GM23248 (cell line): Measurements from ENCODE around the gene ANG. TPM values are rescaled to one million over a fixed set of nuclear protein-coding genes. Genes with fewer than 3 reads are reported as not detected.
"Not testable (repeated sequence)": the region's sequence is repeated elsewhere in the genome, so short reads cannot be mapped to it uniquely, and the experiment has no call there.

Experiments used
- DNase-seq: peaks from one replicate; pipeline ENCODE4 v3.0.0-alpha.2; 2015
- H2AFZ ChIP-seq: fragments of 200-600 bp; sonication (generic); 2 replicates; pipeline ENCODE4 v1.6.1; 2016; ENCODE audit warnings: antibody characterized with exemption
- H3F3A ChIP-seq: fragments of 200-600 bp; sonication (generic); 2 replicates; pipeline ENCODE4 v1.6.1; 2016; ENCODE audit warnings: mild to moderate bottlenecking, antibody characterized with exemption, mixed run types; ENCODE audit not compliant: insufficient read depth
- H3K27ac ChIP-seq: fragments of 200-600 bp; sonication (generic); 2 replicates; pipeline ENCODE4 v1.5.1; 2016; ENCODE audit warnings: mild to moderate bottlenecking
- H3K27me3 ChIP-seq: fragments of 200-600 bp; sonication (generic); replicated peaks from 2 replicates; pipeline ENCODE4 v1.6.1; 2016; ENCODE audit warnings: mild to moderate bottlenecking; ENCODE audit not compliant: insufficient read depth
- H3K36me3 ChIP-seq: fragments of 200-600 bp; sonication (generic); 2 replicates; pipeline ENCODE4 v1.6.1; 2016; ENCODE audit warnings: low read depth, mild to moderate bottlenecking
- H3K4me1 ChIP-seq: fragments of 200-600 bp; sonication (generic); 2 replicates; pipeline ENCODE4 v1.6.1; 2016; ENCODE audit warnings: mild to moderate bottlenecking; ENCODE audit not compliant: insufficient read depth
- H3K4me2 ChIP-seq: fragments of 200-600 bp; sonication (generic); one replicate; pipeline ENCODE4 v1.6.1; 2016; ENCODE audit warnings: mild to moderate bottlenecking; ENCODE audit not compliant: unreplicated experiment
- H3K4me3 ChIP-seq: fragments of 200-600 bp; sonication (generic); 2 replicates; pipeline ENCODE4 v1.5.1; 2016; ENCODE audit warnings: mild to moderate bottlenecking
- H3K79me2 ChIP-seq: fragments of 200-600 bp; sonication (generic); 2 replicates; pipeline ENCODE4 v1.6.1; 2016; ENCODE audit warnings: mild to moderate bottlenecking; ENCODE audit not compliant: insufficient read depth
- H3K9ac ChIP-seq: fragments of 200-600 bp; sonication (generic); 2 replicates; pipeline ENCODE4 v1.6.1; 2016; ENCODE audit warnings: mild to moderate bottlenecking
- H3K9me2 ChIP-seq: fragments of 200-600 bp; sonication (generic); 2 replicates; pipeline ENCODE4 v1.6.1; 2016; ENCODE audit warnings: mixed run types, mild to moderate bottlenecking, moderate library complexity; ENCODE audit not compliant: insufficient read depth
- H3K9me3 ChIP-seq: fragments of 200-600 bp; sonication (generic); one replicate; pipeline ENCODE4 v1.6.1; 2017; ENCODE audit warnings: low read depth
- H4K20me1 ChIP-seq: fragments of 200-600 bp; sonication (generic); 2 replicates; pipeline ENCODE4 v1.6.0; 2016; ENCODE audit not compliant: insufficient read depth
- EZH2 ChIP-seq: fragments of 200-600 bp; sonication (generic); IDR thresholded peaks from 2 replicates; pipeline ENCODE4 v1.6.1; 2018; ENCODE audit warnings: antibody characterized with exemption, mild to moderate bottlenecking; ENCODE audit not compliant: insufficient read depth, poor library complexity, severe bottlenecking
- EZH2phosphoT487 ChIP-seq: fragments of 200-600 bp; sonication (generic); IDR thresholded peaks from 2 replicates; pipeline ENCODE4 v1.6.1; 2018; ENCODE audit warnings: antibody characterized with exemption, moderate library complexity, mild to moderate bottlenecking, low read depth; ENCODE audit not compliant: insufficient read depth
- WGBS, 2 experiments: methylation state at CpG; one replicate each; pipeline ENCODE4 v1.1.6; 2015 to 2017; ENCODE audit warnings: low lambda C conversion rate in 2 of 2, low coverage in 1 of 2; ENCODE audit errors: missing lambda C conversion rate in 2 of 2; 5-methylcytosine and 5-hydroxymethylcytosine counted together
- in situ Hi-C: fragments of 300-500 bp; cut with MboI; formaldehyde crosslinking; loops from 2 replicates; pipeline ENCODE4 v1.15.0; 2020
- polyA plus RNA-seq: library from polyadenylated mRNA; unstranded; fragments of >200 nt; fragmentation: Nextera tagmentation; extraction: Ambion mirVana; gene quantifications from 2 replicates; pipeline ENCODE4 v1.2.1, GENCODE V29; 2016
- small RNA-seq: library from RNA; depleted of rRNA; stranded (forward); fragments of <200 nt; gene quantifications from one replicate; pipeline ENCODE3, GENCODE V24; 2014; ENCODE audit warnings: low read depth, low replicate concordance
- total RNA-seq: library from RNA; depleted of rRNA; stranded (reverse); fragments of >200 nt; shearing (Covaris generic); gene quantifications from 2 replicates; pipeline ENCODE4 v1.2.3, GENCODE V29; 2014; rRNA removed

The ANG gene
- total and polyA plus RNA-seq, 2 experiments from 2014 or later = 3.6 to 11.9 TPM

GRCh38 chr14:20733684-20734429 is 45.3 kb downstream of the ANG start:
- Histone ChIP-seq H3K36me3 (no peaks in the 10 kb centered on the region), H2AFZ (no peak overlapping the region), H3K79me2 (no peaks in the 10 kb centered on the region), H3K4me2 (no peak overlapping the region), H3K27ac (no peak overlapping the region), H3F3A (no peaks in the 10 kb centered on the region), H3K4me1 (no peaks in the 10 kb centered on the region), H3K9me3 (no peaks in the 10 kb centered on the region), H3K27me3 (no peaks in the 10 kb centered on the region), H4K20me1 (no peaks in the 10 kb centered on the region), H3K9me2 (no peaks in the 10 kb centered on the region), H3K4me3 (no peak overlapping the region), H3K9ac (no peak overlapping the region)
- DNase-seq = no peak
- 3 to 5% methylated on average over 6 of the region's 6 CpGs for WGBS, 2 experiments
- TF ChIP-seq EZH2 = no peak
- TF ChIP-seq EZH2phosphoT487 = no peak
- in situ Hi-C loops = no loop called here

GRCh38 chr14:20734430-20734806 is 45.9 kb downstream of the ANG start:
- TF ChIP-seq EZH2 (no peak), EZH2phosphoT487 (no peak)
- Histone ChIP-seq H3K27me3 (no peaks in the 10 kb centered on the region), H3K4me3 (no peak overlapping the region), H3K79me2 (no peaks in the 10 kb centered on the region), H3K9me3 (no peaks in the 10 kb centered on the region), H3K4me2 (no peak overlapping the region), H3F3A (no peaks in the 10 kb centered on the region), H3K36me3 (no peaks in the 10 kb centered on the region), H2AFZ (no peak overlapping the region), H3K9me2 (no peaks in the 10 kb centered on the region), H3K9ac (no peak overlapping the region), H4K20me1 (no peaks in the 10 kb centered on the region), H3K27ac (no peak overlapping the region), H3K4me1 (no peaks in the 10 kb centered on the region)
- in situ Hi-C loops = no loop called here
- 0% methylated on average over 4 of the region's 4 CpGs for WGBS, 2 experiments
- DNase-seq = no peak

GRCh38 chr14:20738292-20738691 is 49.7 kb downstream of the ANG start:
- H3K4me1 ChIP-seq, H3K36me3 ChIP-seq, H3K9ac ChIP-seq, H2AFZ ChIP-seq, DNase-seq, H3K9me3 ChIP-seq, H3F3A ChIP-seq, H3K27ac ChIP-seq, H3K27me3 ChIP-seq, H4K20me1 ChIP-seq, H3K4me3 ChIP-seq, H3K9me2 ChIP-seq, H3K4me2 ChIP-seq, H3K79me2 ChIP-seq, in situ Hi-C loops: not testable (repeated sequence)
- 62 to 65% methylated on average over 7 of the region's 7 CpGs for WGBS, 2 experiments

GRCh38 chr14:20742132-20742531 is 53.6 kb downstream of the ANG start:
- Histone ChIP-seq H2AFZ (no peak overlapping the region), H3K36me3 (no peaks in the 10 kb centered on the region), H3K9me3 (no peaks in the 10 kb centered on the region), H3K79me2 (no peaks in the 10 kb centered on the region), H3K9ac (no peak overlapping the region), H3F3A (no peaks in the 10 kb centered on the region), H4K20me1 (no peaks in the 10 kb centered on the region), H3K4me3 (no peak overlapping the region), H3K27ac (no peak overlapping the region), H3K27me3 (no peaks in the 10 kb centered on the region), H3K9me2 (no peaks in the 10 kb centered on the region), H3K4me1 (no peaks in the 10 kb centered on the region), H3K4me2 (no peak overlapping the region)
- no peak for DNase-seq
- TF ChIP-seq EZH2phosphoT487 (no peak), EZH2 (no peak)
- in situ Hi-C loops = no loop called here
- 54 to 63% methylated on average over 4 of the region's 4 CpGs for WGBS, 2 experiments

- H3K27me3 ChIP-seq = no peaks in the 10 kb centered on the region
- H3K9me3 ChIP-seq = no peaks in the 10 kb centered on the region
- no peaks in the 10 kb centered on the region for H3K36me3 ChIP-seq
- no peaks in the 10 kb centered on the region for H3F3A ChIP-seq
- 19 to 22% methylated on average over 2 of the region's 2 CpGs for WGBS, 2 experiments
- DNase-seq = no peak
- H4K20me1 ChIP-seq = no peaks in the 10 kb centered on the region
- no peak for TF ChIP-seq EZH2phosphoT487
- no peak for TF ChIP-seq EZH2
- no peaks in the 10 kb centered on the region for H3K79me2 ChIP-seq
- H3K4me2 ChIP-seq = no peak overlapping the region
- no peaks in the 10 kb centered on the region for H3K9me2 ChIP-seq
- no peak overlapping the region for H3K9ac ChIP-seq
- H3K27ac ChIP-seq = no peak overlapping the region
- H2AFZ ChIP-seq = no peak overlapping the region
- in situ Hi-C loops = no loop called here
- H3K4me3 ChIP-seq = no peak overlapping the region
- no peaks in the 10 kb centered on the region for H3K4me1 ChIP-seq
These were observed 55.0 kb downstream of the ANG start for GRCh38 chr14:20743556-20743955.

Small RNA genes within 50 kb of the gene (small RNA-seq; reads per million reads assigned to genes)
- gene RF00019 = not detected

Other genes with a start within 250 kb of the ANG start
- 29.0 and 37.8 TPM in 2 replicates for gene OSGEP, start 234.0 kb upstream of the ANG start, total RNA-seq
- 24.1 and 24.2 TPM in 2 replicates for gene OSGEP, start 234.0 kb upstream of the ANG start, polyA plus RNA-seq
- 60.6 and 89.8 TPM in 2 replicates for gene APEX1, start 233.5 kb upstream of the ANG start, total RNA-seq
- 124 and 129 TPM in 2 replicates for gene APEX1, start 233.5 kb upstream of the ANG start, polyA plus RNA-seq
- 18.6 and 244 TPM in 2 replicates for gene PIP4P1, start 227.3 kb upstream of the ANG start, total RNA-seq
- gene PIP4P1, start 227.3 kb upstream of the ANG start, polyA plus RNA-seq = 21.6 and 22.1 TPM in 2 replicates
- gene PNP, start 219.4 kb upstream of the ANG start, total RNA-seq = 23.6 and 39.6 TPM in 2 replicates
- gene PNP, start 219.4 kb upstream of the ANG start, polyA plus RNA-seq = 20.8 and 24.6 TPM in 2 replicates
- not detected in 2 replicates for gene RNASE10, start 183.2 kb upstream of the ANG start, total RNA-seq
- gene RNASE10, start 183.2 kb upstream of the ANG start, polyA plus RNA-seq = not detected in 2 replicates
- gene RNASE9, start 127.7 kb upstream of the ANG start, total RNA-seq = not detected in 2 replicates
- gene RNASE9, start 127.7 kb upstream of the ANG start, polyA plus RNA-seq = not detected in 2 replicates
- not detected in 2 replicates for gene RNASE11, start 100.8 kb upstream of the ANG start, total RNA-seq
- not detected in 2 replicates for gene RNASE11, start 100.8 kb upstream of the ANG start, polyA plus RNA-seq
- gene RNASE12, start 97.4 kb upstream of the ANG start, total RNA-seq = not detected in 2 replicates
- gene RNASE12, start 97.4 kb upstream of the ANG start, polyA plus RNA-seq = not detected in 2 replicates
- not detected in 2 replicates for gene OR6S1, start 47.1 kb upstream of the ANG start, total RNA-seq
- gene OR6S1, start 47.1 kb upstream of the ANG start, polyA plus RNA-seq = not detected in 2 replicates
- 21.6 and 35.9 TPM in 2 replicates for gene RNASE4, start 4.2 kb upstream of the ANG start, total RNA-seq
- 24.4 and 37.9 TPM in 2 replicates for gene RNASE4, start 4.2 kb upstream of the ANG start, polyA plus RNA-seq
- gene EDDM3A, start 57.1 kb downstream of the ANG start, total RNA-seq = not detected in 2 replicates
- not detected in 2 replicates for gene EDDM3A, start 57.1 kb downstream of the ANG start, polyA plus RNA-seq
- not detected in 2 replicates for gene EDDM3B, start 79.6 kb downstream of the ANG start, total RNA-seq
- not detected in 2 replicates for gene EDDM3B, start 79.6 kb downstream of the ANG start, polyA plus RNA-seq
- not detected in 2 replicates for gene RNASE6, start 92.5 kb downstream of the ANG start, total RNA-seq
- not detected in 2 replicates for gene RNASE6, start 92.5 kb downstream of the ANG start, polyA plus RNA-seq
- gene RNASE1, start 114.1 kb downstream of the ANG start, total RNA-seq = not detected in 2 replicates
- not detected in 2 replicates for gene RNASE1, start 114.1 kb downstream of the ANG start, polyA plus RNA-seq
- gene RNASE3, start 202.6 kb downstream of the ANG start, total RNA-seq = not detected in 2 replicates
- gene RNASE3, start 202.6 kb downstream of the ANG start, polyA plus RNA-seq = not detected in 2 replicates